ENCODE measurements around the gene TMPRSS4.

GRCh38 chr11:118133816-118134215 is 56.9 kb downstream of the TMPRSS4 start:
- TF ChIP-seq, protein P1, sequence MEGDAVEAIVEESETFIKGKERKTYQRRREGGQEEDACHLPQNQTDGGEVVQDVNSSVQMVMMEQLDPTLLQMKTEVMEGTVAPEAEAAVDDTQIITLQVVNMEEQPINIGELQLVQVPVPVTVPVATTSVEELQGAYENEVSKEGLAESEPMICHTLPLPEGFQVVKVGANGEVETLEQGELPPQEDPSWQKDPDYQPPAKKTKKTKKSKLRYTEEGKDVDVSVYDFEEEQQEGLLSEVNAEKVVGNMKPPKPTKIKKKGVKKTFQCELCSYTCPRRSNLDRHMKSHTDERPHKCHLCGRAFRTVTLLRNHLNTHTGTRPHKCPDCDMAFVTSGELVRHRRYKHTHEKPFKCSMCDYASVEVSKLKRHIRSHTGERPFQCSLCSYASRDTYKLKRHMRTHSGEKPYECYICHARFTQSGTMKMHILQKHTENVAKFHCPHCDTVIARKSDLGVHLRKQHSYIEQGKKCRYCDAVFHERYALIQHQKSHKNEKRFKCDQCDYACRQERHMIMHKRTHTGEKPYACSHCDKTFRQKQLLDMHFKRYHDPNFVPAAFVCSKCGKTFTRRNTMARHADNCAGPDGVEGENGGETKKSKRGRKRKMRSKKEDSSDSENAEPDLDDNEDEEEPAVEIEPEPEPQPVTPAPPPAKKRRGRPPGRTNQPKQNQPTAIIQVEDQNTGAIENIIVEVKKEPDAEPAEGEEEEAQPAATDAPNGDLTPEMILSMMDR (IDR thresholded peaks at IDR 0.05) = no peak
- no peak for TF ChIP-seq POLR2AphosphoS5 (IDR thresholded peaks at IDR 0.05)
- no peak for TF ChIP-seq POLR2A (IDR thresholded peaks at IDR 0.05)
